ENCODE data around the gene SAMD10.
A peak's percentile ranks its signal among the peaks of the same experiment; 100 is the strongest.

The SAMD10 gene

DNA sequence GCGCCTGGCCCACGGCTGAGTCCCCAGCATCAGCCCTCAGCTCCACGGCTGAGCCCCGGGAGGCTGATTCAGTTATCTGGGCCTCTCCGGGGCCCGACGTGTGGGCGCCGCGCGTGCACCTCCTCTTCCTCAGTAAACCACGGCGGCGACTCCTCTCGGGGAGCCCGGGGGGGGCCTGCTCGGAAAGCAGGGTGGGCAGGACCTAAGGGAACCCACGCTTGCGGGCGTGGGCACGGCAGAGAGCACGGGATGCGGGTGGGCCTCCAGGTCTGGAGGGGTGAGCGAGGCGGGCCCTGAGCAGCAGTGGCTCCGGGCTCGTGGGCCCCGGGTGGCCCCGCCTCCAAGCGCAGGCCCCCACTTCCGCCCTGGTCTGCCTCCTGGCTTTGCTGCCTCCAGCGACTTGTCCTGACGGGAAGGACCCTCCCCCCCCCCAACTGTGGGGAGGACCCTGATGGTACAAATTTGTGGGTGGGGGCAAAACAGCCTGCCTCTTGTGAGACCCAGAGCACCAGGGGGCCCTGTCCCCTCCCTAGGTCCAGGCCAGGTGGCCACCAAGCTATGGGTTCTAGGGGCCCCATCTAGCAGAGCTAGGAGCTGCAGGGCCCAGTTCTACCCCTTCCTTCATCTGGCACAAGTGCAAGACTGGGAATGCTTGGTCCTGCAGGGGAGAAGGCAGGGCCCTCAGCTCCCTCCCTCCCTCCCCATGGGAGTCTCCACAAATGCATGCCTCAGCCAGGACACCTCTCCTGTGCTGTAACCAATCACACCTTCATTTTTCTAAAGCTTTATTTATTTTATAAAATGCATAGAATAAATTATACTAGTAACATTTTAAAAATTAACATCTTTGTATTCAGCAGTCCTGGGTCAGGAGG lies 40.1 kb downstream of the SAMD10 start:
- H3K4me3 ChIP-seq (ENCODE audit: control insufficient read depth in 1 of 7, extremely low read depth in 1 of 7, insufficient read depth in 4 of 7, low read depth in 2 of 7, low read length in 6 of 7) = peak overlapping the region in 3 of 7 experiments; percentile 45 to 56 (median 55)
- H3K27ac ChIP-seq (ENCODE audit: insufficient read depth in 1 of 2, low read depth in 1 of 2, low read length in 2 of 2, poor library complexity in 1 of 2, severe bottlenecking in 2 of 2) = no peak overlapping the region
- peak in 1 of 3 donors; percentile 34 for DNase-seq
- no peaks in the 10 kb centered on the region for H3K9me3 ChIP-seq (ENCODE audit: control extremely low read depth in 1 of 5, control insufficient read depth in 4 of 5, insufficient read depth in 2 of 5, low read depth in 1 of 5, low read length in 4 of 5)
- WGBS (ENCODE audit: insufficient coverage) = 58% methylated on average over 20 of the region's 33 CpGs
- H3K27me3 ChIP-seq (replicated peaks in 2 of 5; ENCODE audit: control insufficient read depth in 4 of 5, insufficient read depth in 5 of 5, low read length in 4 of 5) = no peaks in the 10 kb centered on the region
- POLR2A ChIA-PET = no interaction called here
- peaks cover 0 to 71% (median 41%) of the 10 kb centered on the region in 4 experiments for H3K36me3 ChIP-seq (ENCODE audit: control insufficient read depth in 4 of 4, insufficient read depth in 4 of 4, low read length in 3 of 4)
- CTCF ChIA-PET = no interaction called here
- H3K4me1 ChIP-seq (ENCODE audit: control extremely low read depth in 1 of 4, control insufficient read depth in 4 of 4, insufficient read depth in 4 of 4, low read length in 3 of 4) = peaks cover 0 to 32% (median 17%) of the 10 kb centered on the region in 4 experiments

DNA sequence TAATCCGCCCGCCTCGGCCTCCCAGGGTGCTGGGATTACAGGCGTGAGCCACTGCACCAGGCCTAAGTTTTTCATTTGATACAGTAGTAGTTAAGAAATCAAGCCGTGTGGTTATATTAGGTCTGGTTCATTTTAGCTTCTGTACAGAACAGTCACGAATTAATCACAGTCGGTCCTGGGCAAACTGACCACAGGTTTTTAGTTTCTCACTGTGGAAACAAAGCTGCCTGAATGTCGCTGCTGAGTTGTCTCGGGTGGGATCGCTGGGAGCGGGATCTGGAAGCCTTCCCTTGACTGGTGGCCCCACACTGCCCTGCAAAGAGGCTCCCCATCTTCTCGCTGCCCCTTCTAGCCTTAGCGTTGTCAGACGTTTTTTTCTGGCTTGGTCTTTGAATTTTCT lies 41.8 kb downstream of the SAMD10 start:
- H3K36me3 ChIP-seq (ENCODE audit: control insufficient read depth in 4 of 4, insufficient read depth in 4 of 4, low read length in 3 of 4) = peaks cover 0 to 72% (median 37%) of the 10 kb centered on the region in 4 experiments
- H3K4me1 ChIP-seq (ENCODE audit: control extremely low read depth in 1 of 4, control insufficient read depth in 4 of 4, insufficient read depth in 4 of 4, low read length in 3 of 4) = peaks cover 0 to 28% (median 14%) of the 10 kb centered on the region in 4 experiments
- CTCF ChIA-PET = interaction anchor here (2.3 kb wide), 1 partner anchor 10 kb away, joined by 5 read pairs; no protein-coding TSS in a partner anchor

DNA sequence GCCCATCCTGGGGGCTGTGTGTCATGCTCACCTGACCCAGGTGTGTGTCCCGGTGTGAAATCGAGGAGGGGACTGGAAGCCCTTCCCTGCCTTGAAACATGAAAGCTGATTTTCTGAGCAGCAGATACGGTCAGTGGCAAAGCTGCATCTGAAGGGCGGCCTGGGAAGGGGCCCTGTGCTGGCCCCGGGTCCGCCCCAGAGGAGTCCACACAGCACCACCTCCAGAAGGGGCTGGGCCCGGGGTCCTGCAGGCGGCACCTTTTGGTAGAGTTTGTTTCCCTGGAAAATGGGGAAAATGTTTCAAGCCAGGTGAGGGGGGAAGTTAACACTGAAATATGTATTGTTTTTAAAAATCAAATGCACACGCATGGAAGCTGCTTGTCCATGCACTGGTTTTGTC lies 44.0 kb downstream of the SAMD10 start:
- Histone ChIP-seq H3K27me3 (replicated peaks in 2 of 5; ENCODE audit: control insufficient read depth in 4 of 5, insufficient read depth in 5 of 5, low read length in 4 of 5) (no peaks in the 10 kb centered on the region), H3K36me3 (ENCODE audit: control insufficient read depth in 4 of 4, insufficient read depth in 4 of 4, low read length in 3 of 4) (peaks cover 0 to 80% (median 50%) of the 10 kb centered on the region in 4 experiments), H3K27ac (ENCODE audit: insufficient read depth in 1 of 2, low read depth in 1 of 2, low read length in 2 of 2, poor library complexity in 1 of 2, severe bottlenecking in 2 of 2) (no peak overlapping the region), H3K9me3 (ENCODE audit: control extremely low read depth in 1 of 5, control insufficient read depth in 4 of 5, insufficient read depth in 2 of 5, low read depth in 1 of 5, low read length in 4 of 5) (no peaks in the 10 kb centered on the region), H3K4me1 (ENCODE audit: control extremely low read depth in 1 of 4, control insufficient read depth in 4 of 4, insufficient read depth in 4 of 4, low read length in 3 of 4) (peaks cover 0 to 13% (median under 1%) of the 10 kb centered on the region in 4 experiments), H3K4me3 (ENCODE audit: control insufficient read depth in 1 of 7, extremely low read depth in 1 of 7, insufficient read depth in 4 of 7, low read depth in 2 of 7, low read length in 6 of 7) (no peak overlapping the region)
- ChIA-PET CTCF (interaction anchor here (1.1 to 2.2 kb wide), 2 partner anchors 20 to 38 kb away, joined by 3 to 9 read pairs; no protein-coding TSS in a partner anchor), POLR2A (no interaction called here)
- WGBS (ENCODE audit: insufficient coverage) = 97% methylated on average over 5 of the region's 9 CpGs
- DNase-seq = no peak

More for the DNA sequence above, 41.8 kb downstream of the SAMD10 start:
- no peaks in the 10 kb centered on the region for H3K27me3 ChIP-seq (replicated peaks in 2 of 5; ENCODE audit: control insufficient read depth in 4 of 5, insufficient read depth in 5 of 5, low read length in 4 of 5)
- no peaks in the 10 kb centered on the region for H3K9me3 ChIP-seq (ENCODE audit: control extremely low read depth in 1 of 5, control insufficient read depth in 4 of 5, insufficient read depth in 2 of 5, low read depth in 1 of 5, low read length in 4 of 5)
- no peak overlapping the region for H3K4me3 ChIP-seq (ENCODE audit: control insufficient read depth in 1 of 7, extremely low read depth in 1 of 7, insufficient read depth in 4 of 7, low read depth in 2 of 7, low read length in 6 of 7)
- WGBS (ENCODE audit: insufficient coverage) = 91% methylated on average over 14 of the region's 14 CpGs
- POLR2A ChIA-PET = interaction anchor here (0.5 kb wide), 1 partner anchor 139 kb away, joined by 4 read pairs; no protein-coding TSS in a partner anchor
- H3K27ac ChIP-seq (ENCODE audit: insufficient read depth in 1 of 2, low read depth in 1 of 2, low read length in 2 of 2, poor library complexity in 1 of 2, severe bottlenecking in 2 of 2) = no peak overlapping the region
- no peak for DNase-seq

DNA sequence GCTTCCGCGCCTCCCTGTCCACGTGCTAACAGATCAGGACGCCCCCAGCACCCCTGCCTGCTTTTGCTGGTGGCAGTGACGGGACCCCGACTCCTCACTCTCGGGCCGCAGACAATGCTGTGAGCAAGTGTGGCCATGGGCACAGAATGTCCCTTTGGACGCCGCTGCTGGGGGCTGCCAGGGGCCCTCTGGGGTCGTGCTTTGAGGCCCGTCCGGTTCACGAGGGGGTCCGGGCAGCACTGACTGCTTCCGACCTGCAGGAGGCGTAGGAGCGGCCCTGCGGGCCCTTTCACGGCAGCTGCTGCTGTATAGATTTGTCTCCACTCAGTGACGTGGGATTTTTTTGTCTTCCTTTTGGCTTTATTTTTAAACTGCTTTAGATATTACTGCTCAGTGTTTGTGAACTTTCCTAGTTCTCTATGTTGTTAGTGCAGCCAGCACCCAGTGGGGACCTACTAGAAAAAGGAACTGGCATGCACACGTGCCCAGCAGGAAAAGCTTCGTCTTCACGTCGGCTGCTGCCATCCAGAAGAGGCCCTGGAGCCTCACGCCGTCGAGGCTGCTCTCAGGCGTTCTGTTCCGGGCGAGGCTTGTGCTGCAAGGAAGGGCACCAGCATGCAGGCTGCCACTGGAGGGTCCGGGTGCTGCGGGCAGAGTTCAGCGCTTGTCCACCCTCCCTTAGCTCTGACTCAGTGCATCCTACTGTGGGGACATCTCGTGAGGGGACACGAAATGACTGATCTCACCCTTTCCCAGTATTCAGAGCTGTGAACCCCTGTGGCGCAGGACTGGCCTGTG lies 45.0 kb downstream of the SAMD10 start:
- H3K4me1 ChIP-seq (ENCODE audit: control extremely low read depth in 1 of 4, control insufficient read depth in 4 of 4, insufficient read depth in 4 of 4, low read length in 3 of 4) = peaks cover 0 to 11% (median under 1%) of the 10 kb centered on the region in 4 experiments
- CTCF ChIA-PET = interaction anchor here (1.1 to 2.2 kb wide), 3 partner anchors 16 to 39 kb away, joined by 3 to 9 read pairs (median 4); no protein-coding TSS in a partner anchor
- POLR2A ChIA-PET = no interaction called here
- H3K27me3 ChIP-seq (replicated peaks in 2 of 5; ENCODE audit: control insufficient read depth in 4 of 5, insufficient read depth in 5 of 5, low read length in 4 of 5) = no peaks in the 10 kb centered on the region
- peak in 2 of 3 donors; percentile 42 to 44 for DNase-seq
- H3K9me3 ChIP-seq (ENCODE audit: control extremely low read depth in 1 of 5, control insufficient read depth in 4 of 5, insufficient read depth in 2 of 5, low read depth in 1 of 5, low read length in 4 of 5) = no peaks in the 10 kb centered on the region
- no peak overlapping the region for H3K4me3 ChIP-seq (ENCODE audit: control insufficient read depth in 1 of 7, extremely low read depth in 1 of 7, insufficient read depth in 4 of 7, low read depth in 2 of 7, low read length in 6 of 7)
- 85% methylated on average over 32 of the region's 37 CpGs for WGBS (ENCODE audit: insufficient coverage)
- H3K27ac ChIP-seq (ENCODE audit: insufficient read depth in 1 of 2, low read depth in 1 of 2, low read length in 2 of 2, poor library complexity in 1 of 2, severe bottlenecking in 2 of 2) = no peak overlapping the region
- H3K36me3 ChIP-seq (ENCODE audit: control insufficient read depth in 4 of 4, insufficient read depth in 4 of 4, low read length in 3 of 4) = peaks cover 0 to 79% (median 50%) of the 10 kb centered on the region in 4 experiments

DNA sequence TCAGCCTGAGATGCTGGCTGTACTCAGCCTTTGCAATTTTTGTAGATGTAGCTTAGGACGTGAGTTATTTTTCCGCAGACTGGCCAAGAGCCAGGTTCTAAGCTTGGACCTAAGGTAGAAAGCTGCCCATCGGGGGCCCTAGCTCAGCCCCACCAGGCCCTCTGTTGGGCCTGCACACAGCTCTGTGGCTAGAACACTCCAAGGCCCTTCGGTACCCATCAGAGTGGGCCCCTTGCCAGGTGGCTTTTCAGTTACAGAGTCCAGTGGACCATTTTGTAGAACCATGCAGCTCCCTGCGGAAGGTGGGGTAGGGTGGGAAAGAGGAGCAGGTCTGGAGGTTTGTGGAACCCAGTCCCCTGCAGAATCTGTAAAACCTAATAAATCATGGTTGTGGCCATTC lies 45.8 kb downstream of the SAMD10 start:
- DNase-seq = no peak
- Histone ChIP-seq H3K4me1 (ENCODE audit: control extremely low read depth in 1 of 4, control insufficient read depth in 4 of 4, insufficient read depth in 4 of 4, low read length in 3 of 4) (peaks cover 0 to 3% (median 0%) of the 10 kb centered on the region in 4 experiments), H3K36me3 (ENCODE audit: control insufficient read depth in 4 of 4, insufficient read depth in 4 of 4, low read length in 3 of 4) (peaks cover 4 to 78% (median 51%) of the 10 kb centered on the region in 4 experiments), H3K27ac (ENCODE audit: insufficient read depth in 1 of 2, low read depth in 1 of 2, low read length in 2 of 2, poor library complexity in 1 of 2, severe bottlenecking in 2 of 2) (no peak overlapping the region), H3K9me3 (ENCODE audit: control extremely low read depth in 1 of 5, control insufficient read depth in 4 of 5, insufficient read depth in 2 of 5, low read depth in 1 of 5, low read length in 4 of 5) (no peaks in the 10 kb centered on the region), H3K4me3 (ENCODE audit: control insufficient read depth in 1 of 7, extremely low read depth in 1 of 7, insufficient read depth in 4 of 7, low read depth in 2 of 7, low read length in 6 of 7) (no peak overlapping the region), H3K27me3 (replicated peaks in 2 of 5; ENCODE audit: control insufficient read depth in 4 of 5, insufficient read depth in 5 of 5, low read length in 4 of 5) (no peaks in the 10 kb centered on the region)
- CTCF ChIA-PET = interaction anchor here (0.8 to 2.2 kb wide), 5 partner anchors 13 to 126 kb away, joined by 3 to 9 read pairs (median 4); no protein-coding TSS in a partner anchor
- POLR2A ChIA-PET = no interaction called here
- WGBS (ENCODE audit: insufficient coverage) = 100% methylated on average over 5 of the region's 5 CpGs

DNA sequence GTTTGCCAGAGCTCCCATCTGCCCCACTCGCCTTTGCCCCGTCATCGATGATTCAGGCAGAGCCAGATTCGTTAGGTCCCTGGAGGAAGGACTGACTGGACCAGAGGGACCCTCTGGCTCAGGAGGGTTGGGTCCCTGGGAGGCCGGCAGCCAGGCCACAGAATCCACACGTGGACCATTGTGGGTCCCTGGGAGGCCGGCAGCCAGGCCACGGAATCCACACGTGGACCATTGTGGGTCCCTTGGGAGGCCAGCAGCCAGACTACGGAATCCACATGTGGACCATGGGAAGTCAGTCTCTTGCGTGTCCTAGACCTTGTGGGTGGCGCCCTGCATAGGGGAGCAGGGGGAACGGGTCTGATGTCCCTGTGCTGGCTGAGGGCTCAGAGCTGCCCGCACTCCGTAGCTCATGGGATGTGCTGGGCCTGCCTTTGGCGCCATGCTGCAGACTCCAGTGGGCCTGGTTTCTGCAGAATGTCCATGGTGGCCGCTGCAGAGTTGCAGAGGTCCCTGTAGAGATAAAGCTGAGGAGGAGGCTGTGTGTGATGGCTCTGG lies 46.8 kb downstream of the SAMD10 start:
- no peak overlapping the region for H3K27ac ChIP-seq (ENCODE audit: insufficient read depth in 1 of 2, low read depth in 1 of 2, low read length in 2 of 2, poor library complexity in 1 of 2, severe bottlenecking in 2 of 2)
- no peak overlapping the region for H3K4me3 ChIP-seq (ENCODE audit: control insufficient read depth in 1 of 7, extremely low read depth in 1 of 7, insufficient read depth in 4 of 7, low read depth in 2 of 7, low read length in 6 of 7)
- 97% methylated on average over 14 of the region's 17 CpGs for WGBS (ENCODE audit: insufficient coverage)
- peaks cover 7 to 84% (median 58%) of the 10 kb centered on the region in 4 experiments for H3K36me3 ChIP-seq (ENCODE audit: control insufficient read depth in 4 of 4, insufficient read depth in 4 of 4, low read length in 3 of 4)
- no peaks in the 10 kb centered on the region for H3K27me3 ChIP-seq (replicated peaks in 2 of 5; ENCODE audit: control insufficient read depth in 4 of 5, insufficient read depth in 5 of 5, low read length in 4 of 5)
- H3K9me3 ChIP-seq (ENCODE audit: control extremely low read depth in 1 of 5, control insufficient read depth in 4 of 5, insufficient read depth in 2 of 5, low read depth in 1 of 5, low read length in 4 of 5) = no peaks in the 10 kb centered on the region
- H3K4me1 ChIP-seq (ENCODE audit: control extremely low read depth in 1 of 4, control insufficient read depth in 4 of 4, insufficient read depth in 4 of 4, low read length in 3 of 4) = no peaks in the 10 kb centered on the region
- ChIA-PET POLR2A (no interaction called here), CTCF (interaction anchor here (0.6 to 1.7 kb wide), 5 partner anchors 12 to 170 kb away, joined by 3 to 6 read pairs (median 3); no protein-coding TSS in a partner anchor)
- DNase-seq = no peak
